ENCODE results near the gene WNT2.

Gene WNT2

DNA sequence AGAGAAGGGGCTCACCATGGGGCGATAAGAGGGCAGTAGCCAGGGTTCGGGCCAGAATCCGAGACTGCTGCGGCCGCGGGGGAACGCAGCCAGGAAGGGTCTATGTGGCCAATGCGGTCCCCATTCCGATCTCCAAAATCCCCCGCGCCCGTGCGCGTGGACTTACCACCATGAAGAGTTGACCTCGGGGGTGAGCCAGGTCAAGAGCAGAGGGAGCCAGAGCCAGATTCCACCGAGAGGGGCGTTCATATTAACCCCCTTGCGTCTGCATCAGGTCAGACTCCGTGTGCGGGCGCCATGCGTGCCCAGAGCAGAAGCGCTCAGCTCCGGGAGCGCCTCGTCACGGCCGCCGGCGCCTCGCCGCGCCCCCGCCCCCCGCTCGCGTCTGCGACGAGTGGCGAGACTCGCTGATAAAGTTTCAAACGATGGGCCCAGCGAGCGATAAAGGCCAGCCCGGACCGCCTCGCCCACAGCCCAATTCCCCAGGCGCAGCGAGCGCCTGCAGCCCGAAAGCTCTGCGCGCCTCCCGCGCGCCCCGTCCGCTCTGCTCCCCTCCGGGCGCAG lies at the start of gene WNT2:
WNT2 (minus strand) TSS at position 318 of the 564 bp plus-strand sequence; CDS start at position 249, 69 bp downstream.
- no peak for DNase-seq (ENCODE audit: low read depth in 1 of 2, low spot score in 1 of 2)

DNA sequence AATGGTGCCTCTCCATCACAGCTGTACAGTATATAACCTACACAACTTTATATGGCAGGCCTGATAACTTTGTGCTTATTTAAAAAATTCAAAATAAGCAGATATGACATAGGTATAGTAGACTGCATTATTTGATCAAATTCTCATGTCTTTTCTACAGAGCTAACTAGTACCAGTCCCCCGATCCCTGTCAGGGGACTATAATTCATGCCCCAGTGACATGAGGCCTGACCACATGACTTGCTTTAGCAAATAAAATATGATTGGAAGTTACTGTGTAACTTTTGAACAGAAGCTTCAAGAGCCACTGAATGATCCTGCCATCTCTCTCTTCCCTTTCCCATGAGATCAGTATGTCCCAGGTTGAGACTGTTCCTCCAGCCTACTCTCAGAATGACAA lies 49.2 kb upstream of the WNT2 start:
- DNase-seq (ENCODE audit: low read depth in 1 of 2, low spot score in 1 of 2): no peak

DNA sequence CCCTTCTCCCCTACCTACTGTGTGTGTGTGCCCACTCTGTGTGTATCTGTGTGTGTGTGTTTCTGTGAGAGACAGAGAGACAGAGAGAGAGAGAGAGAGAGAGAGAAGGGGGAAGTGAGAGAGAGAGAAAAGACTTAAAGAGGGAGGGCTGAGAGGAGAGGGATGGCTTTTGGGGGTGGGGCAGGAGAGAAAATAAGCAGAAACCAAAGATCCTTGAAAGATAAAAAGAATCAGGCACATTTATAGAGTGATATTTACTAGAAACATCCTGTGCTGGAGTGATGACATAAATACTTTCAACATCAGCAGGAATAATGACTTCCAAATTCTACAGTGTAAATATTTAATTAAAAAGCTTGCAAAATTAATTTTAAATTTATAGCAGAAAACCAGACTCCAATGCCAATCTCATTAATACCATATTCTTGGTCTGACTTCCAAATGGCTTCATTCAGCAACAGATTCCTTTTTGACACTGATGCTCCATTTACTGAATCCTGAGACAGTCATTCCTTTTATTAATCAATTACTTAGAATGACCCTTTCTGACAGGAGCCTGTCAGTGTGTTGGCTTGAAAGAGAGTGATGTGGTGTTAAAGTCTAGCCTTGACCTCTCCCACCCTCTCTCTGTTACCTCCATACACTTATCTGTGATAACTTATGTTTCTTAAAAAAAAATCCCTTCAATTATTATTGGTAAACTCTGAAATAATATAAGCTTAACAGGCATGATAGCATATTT lies 41.7 kb upstream of the WNT2 start:
- DNase-seq (ENCODE audit: low read depth in 1 of 2, low spot score in 1 of 2): no peak

DNA sequence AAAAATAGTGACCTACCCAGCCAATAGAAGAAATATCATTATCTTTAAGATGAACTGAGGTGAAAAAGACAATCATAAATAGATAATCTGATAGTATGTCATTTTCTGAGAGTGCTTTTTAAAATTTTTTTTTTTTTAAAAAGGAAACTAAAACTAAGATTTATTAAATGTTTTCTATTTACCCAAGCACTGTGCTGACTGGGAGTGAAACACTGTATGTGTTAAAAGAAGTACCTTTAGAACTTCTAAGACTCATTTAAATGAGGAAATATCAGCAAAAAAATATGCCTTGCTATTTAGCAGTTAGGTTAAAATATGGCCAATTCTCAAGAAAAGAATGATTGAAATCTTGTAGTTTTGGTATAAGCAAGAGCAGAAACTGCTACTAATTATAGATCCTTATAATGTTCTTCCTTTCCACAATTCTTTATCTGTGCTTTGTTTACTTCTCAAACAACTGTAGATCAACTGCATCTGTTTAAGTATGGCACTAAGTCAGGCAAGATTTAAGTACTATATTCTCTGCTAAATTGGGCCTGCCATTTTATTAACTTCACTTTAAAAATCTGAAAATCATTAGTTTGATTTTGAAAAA lies 39.5 kb upstream of the WNT2 start:
- no peak for DNase-seq (ENCODE audit: low read depth in 1 of 2, low spot score in 1 of 2)

DNA sequence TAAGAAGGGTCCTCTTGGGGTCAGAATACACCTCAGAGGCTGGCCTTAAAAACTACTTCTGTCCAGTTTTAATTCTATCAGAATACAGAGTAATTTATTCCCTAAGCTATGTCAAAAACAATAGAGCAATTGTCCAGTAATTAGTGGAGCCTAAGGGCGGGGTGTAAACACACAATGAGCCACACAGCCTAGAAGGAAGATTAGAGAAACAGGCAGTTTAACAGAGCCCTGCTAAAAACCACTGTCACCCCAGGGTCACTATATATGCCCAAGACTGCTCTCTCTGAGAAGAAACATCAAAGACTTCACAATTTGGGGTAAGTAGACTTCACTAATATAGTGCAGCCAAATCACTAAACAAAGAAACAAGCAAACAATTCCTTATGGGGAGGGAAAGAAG lies 27.2 kb upstream of the WNT2 start:
- DNase-seq (ENCODE audit: low read depth in 1 of 2, low spot score in 1 of 2): no peak

DNA sequence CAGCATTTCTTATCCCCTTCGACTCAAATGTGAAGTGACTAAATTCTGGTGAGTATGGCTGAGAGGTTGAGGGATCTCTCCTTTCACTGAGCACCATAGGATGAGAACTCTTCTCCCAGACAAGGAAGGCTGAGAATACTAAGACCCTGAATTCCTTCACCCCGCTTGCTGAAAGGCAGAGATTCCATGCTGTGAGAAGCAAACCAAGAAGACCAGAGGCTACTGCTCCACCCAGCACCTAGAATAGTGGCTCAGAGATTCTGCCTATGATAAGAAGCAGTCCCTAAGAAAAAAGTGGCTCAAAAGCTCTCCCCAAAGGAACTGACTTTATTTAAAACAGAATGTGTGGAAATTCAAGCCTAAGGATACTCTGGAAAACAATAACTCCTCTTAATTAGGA lies 26.7 kb upstream of the WNT2 start:
- no peak for DNase-seq (ENCODE audit: low read depth in 1 of 2, low spot score in 1 of 2)

DNA sequence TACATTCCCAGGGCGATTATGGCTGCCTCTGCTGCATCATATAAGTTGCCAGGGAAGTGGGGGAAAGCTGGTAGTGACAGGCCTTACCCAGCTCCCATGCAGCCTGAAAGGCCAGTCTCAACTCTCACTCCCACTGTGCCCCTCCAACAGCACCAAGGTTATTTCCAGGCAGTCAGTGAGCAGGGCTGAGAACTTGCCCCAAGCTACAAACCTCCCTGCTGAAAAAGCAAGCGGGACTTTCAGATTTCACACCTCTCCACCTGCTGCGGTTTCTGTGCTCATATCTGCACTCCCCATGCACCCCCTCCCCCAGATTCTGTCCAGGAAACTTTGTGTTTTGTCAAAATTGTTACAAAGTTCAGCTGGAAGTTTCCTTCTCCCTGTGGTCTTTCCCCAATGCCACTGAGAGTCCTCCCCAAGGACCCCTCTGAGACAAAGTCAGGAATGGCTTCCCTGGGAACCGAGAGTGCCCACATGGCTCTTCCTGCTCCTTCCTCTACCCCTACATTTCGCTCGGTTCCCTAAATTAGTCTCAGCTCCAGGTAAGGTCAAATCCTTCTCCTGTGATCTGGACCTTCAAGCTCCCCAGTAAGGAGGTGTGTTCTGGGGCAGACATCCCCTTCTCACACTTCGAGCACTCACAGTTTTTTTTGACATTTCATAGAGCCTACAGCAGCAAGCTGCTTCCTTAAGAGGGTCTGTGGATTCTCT lies 25.3 kb upstream of the WNT2 start:
- DNase-seq (ENCODE audit: low read depth in 1 of 2, low spot score in 1 of 2): no peak

DNA sequence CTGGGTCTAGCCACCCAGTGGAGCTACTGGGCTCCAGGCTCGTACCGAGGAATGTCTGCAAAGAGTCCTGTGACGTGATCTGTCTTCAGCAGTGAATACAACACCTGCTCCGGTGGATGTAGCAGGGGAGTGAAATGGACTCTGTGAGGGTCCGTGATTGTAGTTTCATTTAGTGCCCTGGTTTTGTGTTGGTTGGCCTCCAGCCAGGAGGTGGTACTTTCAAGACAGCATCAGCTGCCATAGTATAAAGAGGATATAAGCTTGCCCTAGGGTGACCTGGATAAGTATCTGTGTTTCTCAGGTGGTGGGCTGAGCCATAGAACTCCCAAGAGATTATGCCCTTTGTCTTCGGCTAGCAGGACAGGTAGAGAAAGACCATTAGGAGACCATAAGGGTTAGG lies 24.6 kb upstream of the WNT2 start:
- DNase-seq (ENCODE audit: low read depth in 1 of 2, low spot score in 1 of 2): no peak

DNA sequence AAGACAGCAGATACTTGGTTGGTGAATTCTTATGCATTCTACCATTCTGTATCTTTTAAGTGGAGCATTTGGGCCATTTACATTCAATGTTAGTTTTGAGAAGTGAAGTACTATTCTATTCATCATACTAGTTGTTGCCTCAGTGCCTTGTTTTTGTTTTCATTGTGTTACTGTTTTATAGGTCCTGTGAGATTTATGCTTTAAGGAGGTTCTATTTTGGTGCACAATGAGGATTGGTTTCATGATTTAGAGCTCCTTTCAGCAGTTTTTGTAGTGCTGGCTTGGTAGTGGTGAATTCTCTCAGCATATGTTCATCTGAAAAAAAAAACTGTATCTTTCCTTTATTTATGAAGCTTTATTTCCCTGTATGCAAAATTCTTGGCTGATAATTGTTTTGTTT lies 23.3 kb upstream of the WNT2 start:
- DNase-seq (ENCODE audit: low read depth in 1 of 2, low spot score in 1 of 2): no peak

DNA sequence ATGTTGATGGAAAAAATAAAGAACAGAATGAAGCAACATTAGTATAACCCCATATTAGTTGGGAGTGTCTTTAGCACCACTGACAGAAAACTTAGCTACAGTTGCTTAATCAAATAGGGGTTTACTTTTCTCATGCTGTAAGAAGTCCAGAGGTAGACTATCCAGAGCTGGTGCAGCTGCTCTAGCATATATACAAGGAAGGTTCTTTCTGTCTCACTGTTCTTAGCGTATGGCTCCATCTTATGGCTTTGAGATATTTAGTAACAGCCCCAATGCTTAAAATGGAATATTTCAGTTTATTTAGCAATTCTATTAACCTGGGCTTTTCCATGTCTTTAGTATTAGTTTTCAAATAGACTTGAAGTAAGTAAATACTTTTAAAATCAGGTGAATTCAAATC lies 15.2 kb upstream of the WNT2 start:
- no peak for DNase-seq (ENCODE audit: low read depth in 1 of 2, low spot score in 1 of 2)

DNA sequence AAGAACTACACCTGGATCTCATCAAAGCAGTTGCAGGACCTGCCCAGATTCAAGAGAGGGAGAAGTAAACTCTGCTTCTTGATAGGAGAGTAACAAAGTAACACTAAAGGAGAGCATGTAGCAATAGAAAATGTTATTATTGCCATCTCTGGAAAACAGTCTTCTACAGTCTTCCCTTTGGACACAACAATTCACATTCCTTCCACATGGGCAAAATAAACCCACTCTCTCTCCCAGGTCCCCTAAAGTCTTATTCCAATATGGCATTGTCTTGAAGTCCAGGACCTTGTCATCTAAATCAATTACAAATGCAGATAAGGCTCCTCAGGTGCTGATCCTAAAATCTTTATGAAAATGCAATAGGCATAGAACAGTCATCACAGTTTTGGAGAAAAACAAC lies 10.3 kb upstream of the WNT2 start:
- DNase-seq (ENCODE audit: low read depth in 1 of 2, low spot score in 1 of 2): no peak

DNA sequence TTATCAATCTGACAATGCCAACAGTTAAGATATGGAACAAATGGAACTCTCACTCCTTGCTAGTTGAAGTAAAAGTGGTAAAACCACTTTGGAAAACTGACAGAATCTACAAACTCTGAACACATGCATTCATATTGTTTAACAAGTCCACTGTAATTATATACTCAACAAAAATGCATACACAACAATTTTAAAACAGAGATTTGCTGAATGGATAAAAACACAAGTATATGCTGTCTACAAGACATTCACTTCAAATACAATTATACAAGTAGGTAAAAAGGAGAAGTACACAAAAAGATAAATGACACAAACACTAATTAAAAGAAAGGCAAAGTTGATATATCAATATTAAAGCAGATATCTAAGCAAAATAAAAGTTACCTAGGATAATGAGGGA lies 9.2 kb upstream of the WNT2 start:
- no peak for DNase-seq (ENCODE audit: low read depth in 1 of 2, low spot score in 1 of 2)

DNA sequence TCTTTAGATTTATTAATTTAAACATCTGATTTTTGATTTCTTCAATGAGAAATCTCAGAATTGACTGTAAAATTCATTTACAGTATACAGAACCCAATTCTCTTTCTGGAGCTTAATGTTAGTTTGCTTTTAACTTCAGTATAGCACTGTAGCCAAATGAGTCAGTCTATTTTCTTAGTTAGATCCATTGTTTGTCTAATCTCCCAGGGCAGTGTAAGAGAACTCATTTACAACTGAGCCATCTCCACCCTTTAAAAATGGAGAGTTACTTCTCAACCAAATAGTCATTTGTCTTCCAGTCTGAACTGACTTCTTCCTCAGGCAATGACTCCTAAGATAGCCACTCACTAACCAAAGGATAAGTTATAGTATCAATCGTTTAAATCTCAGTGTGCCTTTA lies 3.0 kb upstream of the WNT2 start:
- no peak for DNase-seq (ENCODE audit: low read depth in 1 of 2, low spot score in 1 of 2)

DNA sequence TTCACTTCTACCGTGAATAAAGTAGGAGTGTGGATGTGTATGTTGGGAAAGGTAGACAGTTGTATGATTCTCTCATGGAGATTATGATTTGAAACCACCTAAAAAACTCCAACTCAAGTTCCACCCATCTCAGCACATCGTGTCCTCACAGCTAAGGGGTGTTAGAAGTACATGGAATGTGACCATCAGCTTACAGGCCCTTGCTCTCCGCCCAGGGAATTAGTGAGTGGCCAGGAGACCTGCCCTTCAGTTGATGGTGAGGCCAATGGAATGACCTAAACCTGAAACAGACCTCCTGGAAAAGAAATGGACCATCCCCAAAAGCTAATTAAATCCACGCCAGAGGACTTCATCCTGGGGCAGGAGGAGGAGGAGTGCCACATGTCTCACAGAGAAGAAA lies 2.1 kb upstream of the WNT2 start:
- no peak for DNase-seq (ENCODE audit: low read depth in 1 of 2, low spot score in 1 of 2)

DNA sequence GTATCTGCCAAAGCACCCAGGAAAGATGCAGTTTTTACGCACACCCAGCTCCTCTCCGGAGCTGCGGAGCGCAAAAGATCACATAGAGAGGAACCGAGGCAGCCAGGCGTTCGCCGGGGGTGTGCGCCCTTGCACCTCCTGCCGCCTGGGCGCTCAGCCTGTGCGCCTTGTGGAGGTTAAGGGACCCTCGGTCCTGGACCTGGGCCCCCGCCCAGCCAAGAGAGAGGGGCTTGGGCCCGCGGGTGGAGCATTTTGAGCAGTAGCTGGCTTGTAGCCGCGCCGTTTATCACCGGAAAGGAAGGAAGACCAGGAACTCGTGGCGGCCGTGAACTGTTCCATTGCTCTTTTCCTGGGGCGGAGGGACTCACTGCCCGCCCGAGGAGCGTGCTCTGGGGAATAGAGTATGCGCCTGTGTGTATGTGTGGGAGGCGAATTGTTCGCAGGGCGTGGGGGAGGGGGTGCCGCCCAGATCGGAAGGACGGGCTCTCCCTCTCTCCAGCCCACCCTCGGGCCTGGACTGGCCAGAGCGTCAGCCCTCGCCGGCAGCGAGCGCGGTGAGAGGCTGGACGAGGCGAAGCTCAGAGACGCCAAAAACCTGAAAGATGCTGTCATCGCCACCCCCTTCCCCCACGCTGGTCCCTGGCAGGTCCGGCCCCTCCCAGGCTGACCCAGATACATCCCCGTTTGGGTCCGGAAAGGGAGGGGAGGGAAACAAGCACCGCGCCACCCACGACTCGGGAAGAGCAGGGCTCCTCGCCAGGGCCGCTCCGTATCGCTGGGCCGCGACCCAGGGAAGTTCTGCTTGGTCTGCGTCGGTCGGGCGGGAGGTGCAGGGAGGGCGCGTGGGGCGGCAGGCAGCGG lies 1.2 kb upstream of the WNT2 start:
- DNase-seq (ENCODE audit: low read depth in 1 of 2, low spot score in 1 of 2): no peak

DNA sequence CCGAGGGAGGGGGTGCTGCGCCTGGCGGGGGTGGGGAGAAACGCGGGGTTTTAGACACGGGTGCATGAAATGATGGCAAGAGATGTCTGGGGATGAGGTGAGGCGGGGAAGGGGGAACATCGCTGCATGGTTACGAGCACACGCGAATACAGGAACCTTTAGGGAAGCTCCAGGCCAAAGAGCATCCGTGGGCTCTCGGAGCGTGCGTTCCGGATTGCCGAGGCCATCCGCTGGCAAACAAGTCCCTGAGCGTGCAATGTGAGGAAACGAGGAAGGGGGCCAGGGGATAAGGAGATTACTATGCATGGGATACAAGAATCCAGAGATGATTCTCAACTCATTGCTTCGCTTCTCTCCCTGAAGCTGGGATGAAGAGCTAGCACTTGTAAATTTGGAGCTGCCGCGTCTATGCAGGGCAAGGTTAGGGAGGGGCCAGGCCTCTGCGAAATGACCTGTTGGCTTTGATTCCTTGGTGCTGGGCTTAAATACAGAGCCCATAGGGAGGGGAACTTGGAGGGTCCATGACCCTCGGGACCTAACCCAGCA lies 520 bp upstream of the WNT2 start:
- no peak for DNase-seq (ENCODE audit: low read depth in 1 of 2, low spot score in 1 of 2)

DNA sequence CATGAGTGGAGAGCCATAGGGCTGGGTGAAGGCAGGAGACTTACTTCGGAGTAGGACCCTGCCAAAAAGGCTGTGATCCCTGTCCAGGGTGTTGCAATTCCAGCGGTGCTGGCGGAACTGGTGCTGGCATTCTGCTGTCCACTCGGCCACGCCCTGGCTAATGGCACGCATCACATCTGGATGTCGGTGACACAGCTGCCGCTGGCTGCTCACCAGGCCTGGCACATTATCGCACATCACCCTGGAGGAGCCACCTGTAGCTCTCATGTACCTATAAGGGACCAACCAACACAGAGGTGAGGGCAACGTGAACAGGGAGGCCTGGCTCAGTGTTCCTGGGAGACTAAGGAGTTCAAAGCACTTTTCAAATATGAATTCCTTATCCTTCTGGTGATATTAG lies 2.3 kb downstream of the WNT2 start:
- no peak for DNase-seq (ENCODE audit: low read depth in 1 of 2, low spot score in 1 of 2)

DNA sequence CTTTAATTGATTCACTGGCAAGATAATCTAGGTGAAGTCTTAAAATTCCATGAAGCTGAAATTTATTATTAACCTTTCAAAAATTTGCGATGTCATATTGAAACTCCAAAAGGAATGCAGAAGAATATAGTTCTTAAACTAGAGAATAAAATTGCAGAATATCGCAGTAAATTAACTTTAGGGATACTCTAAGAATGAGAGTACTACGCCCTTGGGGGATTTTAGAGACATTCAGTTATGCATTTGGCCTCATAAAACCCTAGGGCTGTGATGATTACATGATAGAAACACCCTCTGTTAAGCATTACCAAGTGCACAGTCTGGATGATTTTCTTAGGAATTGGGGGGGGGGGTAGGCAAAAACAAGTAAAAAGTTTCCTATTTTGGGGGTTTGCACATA lies 3.7 kb downstream of the WNT2 start:
- no peak for DNase-seq (ENCODE audit: low read depth in 1 of 2, low spot score in 1 of 2)

DNA sequence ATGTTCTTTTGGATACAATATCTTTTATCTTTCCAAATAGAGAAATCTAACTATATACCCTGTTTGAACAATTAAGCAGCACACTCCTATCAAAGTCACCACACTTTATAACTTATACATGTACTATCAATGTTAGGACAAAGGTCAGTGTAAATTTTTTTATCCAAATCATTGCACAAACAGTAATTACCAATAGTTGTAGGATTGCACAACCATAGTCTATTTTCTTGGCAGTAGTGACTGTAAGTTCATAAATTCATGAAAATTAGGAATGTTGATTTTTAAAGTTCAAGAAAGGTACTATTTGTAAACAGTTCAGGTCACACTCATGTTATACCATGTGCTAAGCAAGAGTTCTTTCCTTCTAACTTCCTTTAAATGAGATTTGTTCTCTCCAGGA lies 9.3 kb downstream of the WNT2 start:
- DNase-seq (ENCODE audit: low read depth in 1 of 2, low spot score in 1 of 2): no peak

DNA sequence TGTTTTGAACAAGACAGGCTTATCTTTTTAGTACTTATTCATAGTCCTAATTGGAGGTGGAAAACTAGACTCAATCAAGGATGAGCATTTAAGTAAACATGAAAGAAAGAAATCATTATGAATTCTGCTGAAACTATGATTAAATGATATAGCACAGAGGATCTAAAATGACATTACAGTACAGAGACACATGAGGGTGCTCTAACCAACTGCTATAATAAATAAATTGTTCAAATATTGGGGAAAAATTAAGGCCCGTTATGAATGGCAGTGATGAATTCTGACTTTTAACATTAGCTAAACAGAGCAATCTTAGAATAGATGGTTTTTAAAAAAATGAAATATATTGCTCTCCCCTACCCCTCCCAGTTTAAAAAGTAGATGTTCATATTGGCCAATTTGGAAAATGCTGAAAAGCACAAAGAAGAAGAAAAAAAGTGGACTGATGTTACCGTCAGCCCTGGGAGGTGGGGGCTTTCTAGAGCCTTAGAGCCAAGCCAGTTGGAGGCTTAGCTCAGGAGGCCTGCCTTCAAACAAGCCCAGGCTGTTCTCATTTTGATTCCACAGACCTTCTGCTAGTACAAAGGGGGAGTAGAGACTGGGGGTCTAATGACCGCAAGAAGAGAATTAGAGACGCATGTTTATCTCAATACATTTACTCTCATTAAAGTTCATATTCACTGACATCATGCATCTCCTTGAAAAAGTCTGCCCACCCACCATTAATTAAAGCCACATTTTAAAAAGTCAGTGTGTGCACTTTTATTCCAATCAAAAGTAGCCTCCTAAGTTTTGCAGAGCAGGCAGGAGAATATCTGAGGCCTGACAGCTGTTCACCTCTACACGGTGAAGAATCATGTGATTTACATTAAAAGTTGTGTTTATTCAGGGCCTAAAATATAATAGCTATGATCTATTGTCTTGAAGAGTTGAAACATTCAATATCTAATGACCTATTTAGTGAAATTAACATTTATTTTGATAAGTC lies 10.0 kb downstream of the WNT2 start:
- DNase-seq (ENCODE audit: low read depth in 1 of 2, low spot score in 1 of 2): no peak

Measured in activated T-helper 1 cell treated with anti-CD3 and anti-CD28 coated beads, Interleukin-2, amount 50 U/mL, for 16 hours (primary cell).